Stimulated activated naive CD8-positive, alpha-beta T cell treated with anti-CD3 and anti-CD28 coated beads, Interleukin-15, Interleukin-2, amounts not matched to agents 100 U/mL and 50 U/mL, for 24 hours (primary cell): ENCODE results near the gene TUBE1.
A peak's percentile ranks its signal among the peaks of the same experiment; 100 is the strongest.
"Not testable (repeated sequence)": the region's sequence is repeated elsewhere in the genome, so short reads cannot be mapped to it uniquely, and the experiment has no call there.

Source experiments
- ATAC-seq: fragments of 150-1000 bp; cut with Tn5 transposase; one replicate; pipeline ENCODE4 v1.10.0; 2021
- DNase-seq: peaks from one replicate; pipeline ENCODE4 v3.0.0; 2021

TUBE1 gene

GRCh38 chr6:112061605-112062004 lies 25.7 kb downstream of the TUBE1 start:
- no peak for DNase-seq

GRCh38 chr6:112058243-112059032 lies 28.8 kb downstream of the TUBE1 start:
- ATAC-seq (no peak), DNase-seq (no peak)

More at GRCh38 chr6:112061605-112062004, 25.7 kb downstream of the TUBE1 start:
- ATAC-seq: no peak

DNA sequence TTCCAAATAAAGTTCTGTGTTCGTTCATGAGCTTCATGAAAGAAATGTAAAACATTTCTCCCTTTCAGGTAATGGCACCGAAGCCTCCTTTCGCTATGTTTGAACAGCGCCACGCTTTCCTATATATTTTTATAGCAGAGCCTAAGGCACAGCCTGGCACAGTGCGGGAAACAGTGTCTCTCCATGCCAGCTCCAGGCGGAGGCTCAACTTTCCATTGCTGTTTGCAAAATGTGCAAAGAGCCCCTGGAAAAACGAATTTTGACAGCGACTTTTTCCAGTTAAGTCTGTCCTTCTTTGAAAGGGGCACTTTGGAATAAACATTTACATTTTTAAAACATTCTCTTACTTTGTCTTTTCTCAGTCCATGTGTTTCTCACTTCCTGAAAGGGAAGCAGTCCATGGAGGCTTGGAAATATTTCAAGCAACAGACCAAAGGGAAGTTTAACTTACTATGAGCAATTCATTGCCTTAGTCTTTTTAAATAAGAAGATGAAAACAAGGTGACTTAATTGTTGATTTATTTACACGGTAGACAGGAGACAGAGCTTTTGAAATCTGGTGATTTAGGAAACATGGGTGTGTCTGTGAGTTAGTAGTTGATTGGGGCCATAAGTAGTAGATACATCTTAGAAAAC lies 32.6 kb downstream of the TUBE1 start:
- DNase-seq (no peak), ATAC-seq (no peak)

- no peak for DNase-seq
- no peak for ATAC-seq
Measured at GRCh38 chr6:112054001-112054400, 33.3 kb downstream of the TUBE1 start, which contains the start of gene CCN6. TSS of gene CCN6 (plus strand) at chr6:112054104. CDS start at chr6:112054358, 254 bp downstream.

GRCh38 chr6:112051251-112051740 lies 36.0 kb downstream of the TUBE1 start:
- DNase-seq, ATAC-seq: not testable (repeated sequence)

DNA sequence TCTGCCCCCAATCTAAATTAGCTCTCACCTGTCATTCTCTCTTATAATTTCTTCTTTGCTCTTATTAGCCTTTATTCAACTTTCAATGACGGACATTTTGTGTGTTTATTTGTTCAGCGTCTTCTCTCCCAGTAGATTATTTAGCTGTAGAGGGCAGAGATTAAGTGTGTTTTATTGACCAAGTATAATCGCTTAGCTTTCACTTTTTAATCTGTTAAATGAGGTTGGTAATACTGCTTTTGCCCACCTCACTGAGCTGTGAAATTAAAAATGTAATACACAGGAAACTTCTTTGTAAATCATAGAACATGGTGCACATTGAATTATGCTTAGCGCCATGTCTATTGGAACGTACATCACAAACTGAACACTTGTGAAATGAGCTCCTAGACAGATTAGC lies 36.9 kb downstream of the TUBE1 start:
- ATAC-seq: no peak
- no peak for DNase-seq

DNA sequence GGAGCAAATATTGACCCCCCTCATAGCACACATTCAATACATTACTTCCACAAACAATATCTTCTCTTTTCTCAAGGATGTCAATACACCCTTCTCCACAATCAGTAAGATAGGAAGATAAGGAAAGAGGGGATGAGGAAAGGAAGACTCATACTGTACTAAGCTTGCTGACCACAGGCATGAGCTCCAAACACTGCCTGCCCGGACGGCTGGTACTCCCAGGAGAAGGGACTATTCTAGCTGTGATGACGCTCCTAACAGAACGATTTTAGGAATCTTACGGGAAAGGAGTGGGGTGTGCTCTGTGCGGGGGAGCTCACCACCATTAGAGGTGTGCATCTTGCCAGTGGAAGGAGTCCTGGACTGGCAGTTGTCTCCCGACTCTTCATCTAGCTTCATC lies 37.3 kb downstream of the TUBE1 start:
- ATAC-seq (no peak), DNase-seq (no peak)

GRCh38 chr6:112049026-112049799 lies 38.1 kb downstream of the TUBE1 start:
- DNase-seq: no peak
- peak; percentile 56 for ATAC-seq

DNA sequence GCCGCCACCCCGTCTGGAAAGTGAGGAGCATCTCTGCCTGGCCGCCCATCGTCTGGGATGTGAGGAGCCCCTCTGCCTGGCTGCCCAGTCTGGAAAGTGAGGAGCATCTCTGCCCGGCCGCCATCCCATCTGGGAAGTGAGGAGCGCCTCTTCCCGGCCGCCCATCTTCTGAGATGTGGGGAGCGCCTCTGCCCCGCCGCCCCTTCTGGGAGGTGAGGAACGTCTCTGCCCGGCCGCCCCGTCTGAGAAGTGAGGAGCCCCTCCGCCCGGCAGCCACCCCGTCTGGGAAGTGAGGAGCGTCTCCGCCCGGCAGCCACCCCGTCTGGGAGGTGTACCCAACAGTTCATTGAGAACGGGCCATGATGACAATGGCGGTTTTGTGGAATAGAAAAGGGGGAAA lies 39.8 kb downstream of the TUBE1 start:
- not testable (repeated sequence) for DNase-seq, ATAC-seq

- no peak for ATAC-seq
- DNase-seq: no peak
Measured at GRCh38 chr6:112044856-112045255, 42.4 kb downstream of the TUBE1 start.

DNA sequence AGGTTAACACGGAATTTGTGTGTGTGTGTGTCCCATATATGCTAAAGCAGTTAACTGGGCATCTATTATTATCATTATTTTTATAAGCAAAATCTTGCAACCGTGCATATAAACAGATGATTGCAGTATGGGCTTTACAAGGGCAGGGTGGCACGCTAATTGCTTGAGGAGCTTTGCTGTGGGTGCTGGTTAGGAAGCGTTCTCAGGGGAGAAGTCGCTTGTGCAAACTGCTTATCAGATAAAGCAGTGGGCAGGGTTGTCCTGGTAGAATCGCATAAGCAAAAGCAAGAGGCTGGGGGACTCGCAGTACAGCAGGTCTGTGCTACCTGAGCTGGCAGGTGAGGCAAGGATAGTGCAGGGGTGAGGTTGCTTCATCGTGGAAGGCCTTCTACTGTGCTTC lies 43.1 kb downstream of the TUBE1 start:
- no peak for DNase-seq
- ATAC-seq: no peak

DNA sequence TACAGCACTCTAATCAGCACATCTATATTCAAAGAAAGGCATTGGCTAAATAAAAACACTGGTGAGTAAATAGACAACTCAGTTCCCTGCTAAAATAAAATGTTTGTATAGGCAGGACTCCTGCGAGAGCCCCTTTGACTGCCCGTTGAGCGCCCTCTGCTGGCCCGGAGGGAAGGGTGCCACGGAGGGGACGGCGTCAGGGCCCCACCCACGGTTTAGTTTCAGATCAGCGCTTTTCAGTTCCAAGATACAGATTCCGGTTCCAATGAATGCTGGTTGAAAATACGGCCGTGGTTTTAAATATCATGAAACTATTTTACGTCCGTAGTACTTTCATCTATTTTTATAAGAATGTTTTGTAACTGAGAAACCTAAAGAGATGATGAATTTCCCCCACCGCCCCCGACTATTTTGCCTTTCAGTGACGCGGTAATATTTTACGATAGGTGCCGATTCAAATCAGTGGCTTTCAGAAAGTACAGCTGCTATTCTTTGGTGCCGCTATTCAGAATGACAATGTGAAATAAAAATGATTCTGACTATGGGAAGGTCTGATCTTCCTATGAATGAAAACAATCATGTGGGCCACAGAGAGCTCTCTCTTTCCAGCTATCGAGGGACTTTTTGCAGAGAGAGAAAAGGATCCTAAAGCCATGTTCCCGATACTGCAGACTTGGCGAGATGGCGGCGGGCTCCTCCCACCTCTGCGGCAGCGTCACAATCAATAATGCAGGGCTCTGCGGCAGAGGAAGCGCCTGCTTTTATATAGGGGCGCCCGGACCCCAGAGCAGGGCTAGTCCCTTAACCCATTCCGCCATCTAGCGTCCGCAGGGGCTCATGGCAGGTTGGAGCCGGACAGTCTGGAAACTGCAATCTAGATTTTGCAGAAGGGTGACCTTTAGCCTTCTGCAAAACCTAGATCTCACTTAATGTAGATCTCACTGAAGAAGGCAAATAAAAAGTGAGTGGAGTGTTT lies 44.0 kb downstream of the TUBE1 start:
- ATAC-seq: peak; percentile 93
- DNase-seq: peak; percentile 97

DNA sequence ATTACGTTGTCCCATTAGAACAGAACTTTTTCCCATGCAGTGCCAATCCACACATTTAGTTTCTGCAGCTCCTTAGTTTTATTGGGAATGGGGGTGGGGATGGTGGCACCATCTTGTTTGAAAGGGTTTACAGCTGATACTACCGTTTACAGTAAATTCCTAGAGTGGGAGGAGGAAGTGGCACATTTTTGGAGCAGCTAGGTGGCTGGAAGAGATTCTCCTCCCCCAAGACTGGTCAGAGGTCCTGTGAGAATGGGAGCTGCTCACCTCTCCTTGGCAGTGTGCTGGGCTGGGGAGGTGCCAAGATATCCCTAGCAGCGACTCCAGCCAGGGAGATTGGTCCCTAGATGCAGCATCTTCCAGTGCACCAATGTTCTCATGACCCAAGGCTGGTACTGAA lies 45.7 kb downstream of the TUBE1 start:
- no peak for ATAC-seq
- no peak for DNase-seq

DNA sequence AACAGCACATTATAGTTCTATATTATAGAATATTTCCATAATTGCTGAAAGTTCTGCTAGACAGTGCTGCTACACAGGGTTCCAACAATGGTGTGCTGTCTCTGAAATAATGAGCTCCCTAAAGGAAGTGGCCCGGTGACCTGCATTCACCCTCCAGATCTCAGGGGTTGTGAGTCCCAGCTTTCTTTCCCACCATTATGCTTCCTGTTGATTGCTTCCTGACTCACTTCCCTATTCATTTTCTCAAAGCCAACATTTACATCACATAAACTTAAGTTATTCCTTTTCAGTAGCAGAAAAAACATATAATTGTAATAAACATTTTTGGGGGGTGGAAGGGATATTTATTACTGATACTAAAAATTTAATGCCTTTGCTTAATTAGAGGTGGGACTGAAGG lies 46.3 kb downstream of the TUBE1 start:
- no peak for ATAC-seq
- DNase-seq: no peak

GRCh38 chr6:112039431-112039770 lies 47.9 kb downstream of the TUBE1 start:
- ATAC-seq (no peak), DNase-seq (no peak)

DNA sequence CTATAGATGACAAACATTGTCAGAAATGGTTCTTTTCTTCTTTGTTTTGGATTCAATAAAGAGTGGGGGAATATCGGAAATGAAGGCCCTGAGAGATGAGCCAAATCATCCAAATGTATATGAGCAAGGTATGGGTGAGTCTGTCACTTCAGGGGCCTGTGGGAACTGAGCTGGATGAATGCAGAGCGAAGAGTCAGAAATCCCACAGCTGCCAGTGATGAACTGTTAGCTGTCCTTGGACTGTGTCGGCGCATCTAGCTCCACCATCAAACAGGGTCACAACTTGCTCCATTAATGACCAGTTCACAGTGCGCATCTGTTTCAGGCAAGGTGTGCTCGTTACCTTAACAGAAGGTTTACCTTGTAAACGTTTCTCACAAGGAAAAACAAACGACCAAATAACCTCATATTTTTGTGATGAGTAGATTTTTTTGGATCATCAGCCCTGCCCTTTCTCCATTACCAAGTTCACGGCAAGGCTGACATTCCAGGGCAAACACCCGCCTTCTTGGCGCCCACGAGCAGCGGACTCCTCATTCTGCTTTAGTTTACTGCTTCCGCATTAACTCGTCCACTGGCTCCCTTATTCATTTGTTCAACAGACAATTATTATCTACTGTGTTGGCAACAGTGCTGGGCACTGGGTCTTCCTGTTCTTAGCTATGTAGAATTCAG lies 48.4 kb downstream of the TUBE1 start:
- ATAC-seq: no peak

GRCh38 chr6:112038268-112038667 lies 49.0 kb downstream of the TUBE1 start:
- DNase-seq (no peak), ATAC-seq (no peak)

More for the DNA sequence above, 48.4 kb downstream of the TUBE1 start:
- DNase-seq: no peak

DNA sequence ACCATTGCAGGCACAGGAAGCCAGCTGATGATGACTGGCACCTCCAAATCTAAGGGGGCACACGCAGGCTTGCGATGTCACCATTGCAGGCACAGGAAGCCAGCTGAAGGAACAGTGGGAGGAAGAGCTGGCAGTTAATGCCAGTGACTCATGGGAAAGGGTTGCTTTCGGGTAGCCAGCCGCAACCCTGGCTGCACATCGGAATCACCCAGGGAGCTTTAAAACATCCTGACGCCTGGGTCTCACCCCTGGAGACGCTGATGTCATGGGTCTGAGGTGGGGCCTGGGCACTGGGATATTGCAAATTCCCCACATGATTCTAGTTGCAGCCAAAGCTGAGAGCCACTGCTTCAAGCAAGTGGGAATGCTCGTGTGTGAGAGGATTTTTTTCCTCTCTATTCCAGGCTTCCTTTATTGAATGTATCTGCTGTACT lies 49.5 kb downstream of the TUBE1 start:
- ATAC-seq (peak; percentile 61), DNase-seq (peak; percentile 54)

GRCh38 chr6:112036088-112036637 lies 51.1 kb downstream of the TUBE1 start:
- DNase-seq (no peak), ATAC-seq (peak; percentile 47)

DNA sequence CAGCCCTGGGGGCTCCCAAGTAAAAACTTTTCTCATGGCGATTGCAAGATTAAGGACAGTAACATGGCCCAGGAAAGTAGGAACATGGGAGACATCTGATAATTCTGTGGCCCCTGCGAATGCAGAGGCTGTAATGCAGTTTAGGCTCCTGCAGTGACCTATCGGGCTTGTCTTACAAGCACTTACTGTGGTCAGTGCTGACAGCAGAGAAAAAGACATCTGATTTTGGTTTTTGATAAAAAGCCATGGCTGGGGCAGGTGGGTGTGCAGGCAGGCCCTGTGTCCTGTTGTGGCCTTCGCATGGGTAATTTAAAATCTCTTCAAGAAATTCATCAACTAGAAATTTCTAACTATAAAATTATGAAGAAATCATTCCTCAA lies 52.7 kb downstream of the TUBE1 start:
- DNase-seq: no peak
- ATAC-seq: no peak
